B cell (primary cell): Measurements from ENCODE around the gene MZB1. TPM values are rescaled to one million over a fixed set of nuclear protein-coding genes. Genes with fewer than 3 reads are reported as not detected.

Experiments
- ATAC-seq: fragments of 200-7000 bp; cut with Tn5 transposase; one replicate; pipeline ENCODE4 v1.10.0; 2021; ENCODE audit warnings: low read depth, mild to moderate bottlenecking, moderate number of reproducible peaks, moderate library complexity
- CTCF ChIA-PET: fragments of 350-600 bp; sonication (Branson Sonifier 250); formaldehyde crosslinking; loops from one replicate; lab custom pipeline; 2021; ENCODE audit warnings: antibody characterized with exemption, inconsistent platforms; lab: Charles Lee
- POLR2A ChIA-PET: fragments of 350-600 bp; sonication (Branson Sonifier 250); formaldehyde crosslinking; loops from one replicate; lab custom pipeline; 2021; ENCODE audit warnings: antibody characterized with exemption; lab: Charles Lee
- DNase-seq: peaks from one replicate; pipeline ENCODE4 v3.0.0; 2013
- H2AFZ ChIP-seq: 2 replicates; pipeline ENCODE4 v1.6.1; 2012; ENCODE audit warnings: mild to moderate bottlenecking, low read depth, low read length; ENCODE audit not compliant: insufficient read depth, poor library complexity, severe bottlenecking
- H3K27ac ChIP-seq, 2 donors: 1 replicate in 1 of 2; 2 replicates in 1 of 2; pipeline ENCODE4 v1.5.1; 2012 to 2013; ENCODE audit warnings: low read length in 2 of 2, mild to moderate bottlenecking in 2 of 2, moderate library complexity in 1 of 2
- H3K27me3 ChIP-seq, 4 experiments: fragments of 200-600 bp in 1 of 4; sonication (generic) in 1 of 4; replicated peaks in 1 of 4; 1 replicate in 2 of 4; 2 replicates in 2 of 4; pipeline versions ENCODE4 v1.6.1 to v1.7.0; 2013 to 2016; ENCODE audit warnings: low read length in 3 of 4, mild to moderate bottlenecking in 2 of 4, mixed read lengths in 1 of 4, moderate library complexity in 1 of 4; ENCODE audit not compliant: insufficient read depth in 4 of 4, control insufficient read depth in 3 of 4; ENCODE audit errors: control extremely low read depth in 1 of 4
- H3K36me3 ChIP-seq, 2 experiments: replicated peaks in 1 of 2; 1 replicate in 1 of 2; 2 replicates in 1 of 2; pipeline versions ENCODE4 v1.6.1 to v1.7.1; 2013; ENCODE audit warnings: low read length in 1 of 2; ENCODE audit not compliant: insufficient read depth in 2 of 2, control insufficient read depth in 1 of 2; ENCODE audit errors: control extremely low read depth in 1 of 2, extremely low read depth in 1 of 2
- H3K4me1 ChIP-seq, 2 donors: fragments of 200-600 bp in 1 of 2; sonication (generic) in 1 of 2; 1 replicate in 1 of 2; 2 replicates in 1 of 2; pipeline versions ENCODE4 v1.5.1 to v1.6.1; 2013 to 2017; ENCODE audit warnings: low read length in 2 of 2; ENCODE audit not compliant: control insufficient read depth in 2 of 2, insufficient read depth in 2 of 2
- H3K4me2 ChIP-seq: replicated peaks from 2 replicates; pipeline ENCODE3; 2012; ENCODE audit warnings: mild to moderate bottlenecking, low read depth, low read length; ENCODE audit not compliant: poor library complexity, severe bottlenecking
- H3K4me3 ChIP-seq, 5 experiments: fragments of 200-600 bp in 1 of 5; sonication (generic) in 1 of 5; 1 replicate in 3 of 5; 2 replicates in 2 of 5; pipeline versions ENCODE4 v1.5.1 to v1.7.0; 2011 to 2016; ENCODE audit warnings: low read length in 4 of 5, mild to moderate bottlenecking in 4 of 5, low read depth in 2 of 5, control low read depth in 1 of 5, moderate library complexity in 1 of 5; ENCODE audit not compliant: insufficient read depth in 1 of 5; ENCODE audit errors: control extremely low read depth in 1 of 5, extremely low read depth in 1 of 5
- H3K79me2 ChIP-seq: fragments of 200-600 bp; sonication (generic); one replicate; pipeline ENCODE4 v1.6.0; 2016; ENCODE audit warnings: low read length; ENCODE audit not compliant: control insufficient read depth, insufficient read depth
- H3K9ac ChIP-seq: fragments of 200-600 bp; sonication (generic); 2 replicates; pipeline ENCODE4 v1.6.1; 2017; ENCODE audit warnings: mild to moderate bottlenecking, low read length, moderate library complexity
- H3K9me3 ChIP-seq, 3 donors: one replicate each; pipeline versions ENCODE4 v1.6.1 to v1.7.1; 2013; ENCODE audit warnings: low read length in 2 of 3; ENCODE audit not compliant: control insufficient read depth in 2 of 3, insufficient read depth in 1 of 3; ENCODE audit errors: control extremely low read depth in 1 of 3
- H4K20me1 ChIP-seq: 2 replicates; pipeline ENCODE4 v1.6.0; 2012; ENCODE audit warnings: mild to moderate bottlenecking, low read length; ENCODE audit not compliant: insufficient read depth, control insufficient read depth, poor library complexity, severe bottlenecking
- H3K27ac Mint-ChIP-seq: one replicate; pipeline ENCODE4 v1.8.0; 2021; ENCODE audit warnings: mixed read lengths
- H3K27me3 Mint-ChIP-seq: one replicate; pipeline ENCODE4 v1.8.0; 2021; ENCODE audit warnings: mixed read lengths
- H3K4me1 Mint-ChIP-seq: one replicate; pipeline ENCODE4 v1.8.0; 2021; ENCODE audit warnings: mixed read lengths
- H3K4me3 Mint-ChIP-seq: one replicate; pipeline ENCODE4 v1.8.0; 2021; ENCODE audit warnings: mixed read lengths
- H3K9me3 Mint-ChIP-seq: one replicate; pipeline ENCODE4 v1.8.0; 2022; ENCODE audit warnings: mixed read lengths; ENCODE audit not compliant: insufficient read depth
- CTCF ChIP-seq: fragments of 200-600 bp; IDR thresholded peaks from one replicate; pipeline ENCODE4 v1.8.0; 2022; ENCODE audit warnings: antibody characterized with exemption, mild to moderate bottlenecking
- EZH2 ChIP-seq: IDR thresholded peaks from 2 replicates; pipeline ENCODE4 v1.6.1; 2012; ENCODE audit warnings: borderline replicate concordance, low read depth, mild to moderate bottlenecking, moderate library complexity, low read length; ENCODE audit not compliant: insufficient read depth, poor library complexity, severe bottlenecking
- WGBS: methylation state at CpG from one replicate; pipeline ENCODE4 v1.1.5; 2013; ENCODE audit warnings: missing lambda C conversion rate; ENCODE audit not compliant: insufficient coverage; 5-methylcytosine and 5-hydroxymethylcytosine counted together
- intact Hi-C: fragments of 100-400 bp; cut with micrococcal nuclease; formaldehyde crosslinking; loops from one replicate; pipeline ENCODE4 v1.10.0; 2022
- polyA plus RNA-seq: library from polyadenylated mRNA; depleted of rRNA; stranded (reverse); fragments of >200 nt; gene quantifications from 2 replicates; pipeline ENCODE4 v1.2.3, GENCODE V29; 2012
- total RNA-seq, 2 donors: library from RNA; stranded (reverse); fragments of 120-200 nt in 1 of 2; gene quantifications; 1 replicate in 1 of 2; 2 replicates in 1 of 2; pipeline versions ENCODE4 v1.2.3 to v1.2.4, GENCODE V29; 2013 to 2022

MZB1 gene
- total and polyA plus RNA-seq, 2 donors (not counting 1 experiment from before 2014, with no cell fraction given), result 72.2 to 306 TPM

GRCh38 chr5:139383275-139383992 lies 6.3 kb downstream of the MZB1 start, which contains the start of gene SLC23A1:
Gene SLC23A1, minus strand, starts transcription at chr5:139383297. Its CDS starts 44 bp downstream, at chr5:139383253.
- ATAC-seq, result no peak
- peak; percentile 9 for DNase-seq
- Histone ChIP-seq H3K79me2 (peaks cover 36% of the 10 kb centered on the region), H3K4me2 (peak within 1 kb of the TSS; percentile 76), H3K9ac (no peak within 1 kb of the TSS), H3K36me3 (no peaks in the 10 kb centered on the region), H3K9me3 (no peaks in the 10 kb centered on the region), H4K20me1 (no peaks in the 10 kb centered on the region), H3K27me3 (no peaks in the 10 kb centered on the region), H3K27ac (peak within 1 kb of the TSS in 1 of 2 donors; percentile 76), H3K4me3 (no peak within 1 kb of the TSS), H3K4me1 (peaks cover 43 to 61% of the 10 kb centered on the region in 2 donors), H2AFZ (no peak within 1 kb of the TSS)
- 78% methylated on average over 4 of the region's 10 CpGs for WGBS
- Mint-ChIP-seq H3K27ac (peak within 1 kb of the TSS; percentile 60), H3K4me3 (peak within 1 kb of the TSS; percentile 14), H3K4me1 (peaks cover 62% of the 10 kb centered on the region), H3K9me3 (no peaks in the 10 kb centered on the region), H3K27me3 (no peaks in the 10 kb centered on the region)
- ChIA-PET CTCF (interaction anchor here (0.6 to 1.7 kb wide), 2 partner anchors 11 to 119 kb away, joined by 3 read pairs; no protein-coding TSS in a partner anchor), POLR2A (interaction anchor here (2.5 kb wide), 1 partner anchor 42 kb away, joined by 5 read pairs; the partner anchor contains the start of gene PAIP2)
- intact Hi-C loops, result no loop called here
- TF ChIP-seq CTCF (no peak), EZH2 (no peak)

GRCh38 chr5:139382807-139383206 lies 6.9 kb downstream of the MZB1 start:
- DNase-seq (peak; percentile 9), ATAC-seq (no peak)
- no peak overlapping the region for H3K27ac ChIP-seq
- peaks cover 55% of the 10 kb centered on the region for H3K4me1 Mint-ChIP-seq
- H3K4me3 ChIP-seq, result no peak overlapping the region
- no peaks in the 10 kb centered on the region for H3K9me3 ChIP-seq
- peaks cover 37 to 55% of the 10 kb centered on the region in 2 donors for H3K4me1 ChIP-seq
- no peak overlapping the region for H3K4me3 Mint-ChIP-seq
- no peak overlapping the region for H2AFZ ChIP-seq
- no peak overlapping the region for H3K9ac ChIP-seq
- ChIA-PET CTCF (interaction anchor here (1.7 kb wide), 1 partner anchor 10 kb away, joined by 3 read pairs; no protein-coding TSS in a partner anchor), POLR2A (no interaction called here)
- H3K9me3 Mint-ChIP-seq, result no peaks in the 10 kb centered on the region
- H3K27me3 ChIP-seq, result no peaks in the 10 kb centered on the region
- WGBS, result 87% methylated on average over 2 of the region's 3 CpGs
- H4K20me1 ChIP-seq, result no peaks in the 10 kb centered on the region
- H3K79me2 ChIP-seq, result peaks cover 34% of the 10 kb centered on the region
- H3K4me2 ChIP-seq, result no peak overlapping the region
- no peaks in the 10 kb centered on the region for H3K36me3 ChIP-seq
- intact Hi-C loops, result no loop called here
- no peak overlapping the region for H3K27ac Mint-ChIP-seq
- TF ChIP-seq CTCF, result no peak
- no peak for TF ChIP-seq EZH2
- no peaks in the 10 kb centered on the region for H3K27me3 Mint-ChIP-seq
